HG03066 (cell line): ENCODE measurements around the gene SLC9A7.
"Not testable (repeated sequence)": the region's sequence is repeated elsewhere in the genome, so short reads cannot be mapped to it uniquely, and the experiment has no call there.

Experiments
- ATAC-seq: cut with Tn5 transposase; IDR thresholded peaks from one replicate; pipeline ENCODE4 v1.9.1; 2021; ENCODE audit warnings: low read depth; ENCODE audit not compliant: unreplicated experiment

Gene SLC9A7

DNA sequence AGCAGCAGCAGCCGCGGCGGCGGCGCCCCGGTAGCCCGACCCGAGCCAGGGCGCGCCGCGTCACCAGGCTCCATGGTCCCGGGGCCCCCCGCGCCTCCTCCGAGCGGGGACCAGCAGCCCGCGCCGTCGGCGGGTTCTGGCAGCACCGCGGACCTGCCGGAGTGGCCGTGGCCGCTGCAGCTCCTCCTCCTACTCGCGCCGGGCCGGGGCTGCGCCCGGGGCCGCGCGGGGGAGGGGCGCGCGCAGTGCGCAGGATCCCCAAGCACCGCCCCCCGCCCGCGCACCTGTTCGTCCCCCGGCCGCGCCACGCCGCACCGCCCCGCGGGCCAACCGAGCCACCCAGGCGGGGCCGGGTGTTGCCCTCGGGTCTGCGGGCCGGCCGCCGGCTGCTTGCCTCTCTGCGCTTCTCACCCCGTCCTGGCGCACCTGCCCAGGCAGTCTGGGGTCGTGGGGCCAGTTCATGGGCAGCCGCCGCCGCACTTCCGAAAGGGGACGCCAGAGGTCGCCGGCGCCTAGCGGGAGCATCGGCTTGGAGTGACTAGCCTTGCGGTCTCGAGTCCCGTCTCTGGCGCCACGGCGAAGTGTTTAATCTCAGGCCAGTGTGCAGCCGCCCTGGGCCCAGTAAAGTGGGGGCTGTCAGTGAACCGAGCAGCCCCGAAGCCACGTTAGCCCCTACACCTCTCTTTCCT, at the start of gene SLC9A7:
Gene SLC9A7 (minus strand): TSS at position 163 of the 689 bp plus-strand sequence. CDS start 89 bp downstream, at position 74.
- peak; percentile 59 for ATAC-seq

DNA sequence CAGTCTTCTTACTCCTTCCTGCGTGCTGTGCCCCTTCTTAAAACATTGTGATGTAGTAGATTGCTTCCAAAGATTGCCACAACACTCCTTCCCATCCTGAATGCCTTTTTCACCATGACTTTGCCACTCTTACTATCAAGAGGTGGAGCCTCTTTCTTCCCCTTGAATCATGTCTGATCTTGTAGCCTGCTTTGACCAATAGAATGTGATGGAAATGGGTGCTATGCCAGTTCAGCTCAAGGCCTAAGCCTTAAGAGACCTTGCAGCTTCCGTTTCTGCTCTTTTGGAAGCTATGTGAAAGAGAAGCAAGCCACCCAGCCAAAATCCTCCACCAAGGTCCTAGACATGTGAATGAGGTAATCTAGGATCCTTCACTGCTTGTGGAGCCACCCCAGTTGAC, 46.4 kb upstream of the SLC9A7 start:
- no peak for ATAC-seq

DNA sequence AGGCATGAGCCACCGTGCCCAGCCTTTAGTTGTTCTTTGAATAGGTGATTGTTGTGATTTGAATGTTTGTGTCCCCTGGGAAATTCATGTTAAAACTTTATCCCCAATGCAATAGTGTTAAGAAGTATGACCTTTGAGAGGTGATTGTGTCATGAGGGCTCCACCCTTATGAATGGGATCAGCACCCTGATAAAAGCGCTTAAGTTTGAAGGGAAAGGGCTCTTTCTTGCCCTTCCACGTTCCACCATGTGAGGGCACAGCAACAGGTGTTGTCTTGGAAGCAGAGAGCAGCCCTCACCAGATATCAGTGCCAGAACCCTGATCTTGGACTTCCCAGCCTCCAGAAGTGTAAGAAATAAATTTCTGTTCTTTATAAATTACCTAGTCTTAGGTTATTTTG, 44.2 kb upstream of the SLC9A7 start:
- ATAC-seq: no peak

DNA sequence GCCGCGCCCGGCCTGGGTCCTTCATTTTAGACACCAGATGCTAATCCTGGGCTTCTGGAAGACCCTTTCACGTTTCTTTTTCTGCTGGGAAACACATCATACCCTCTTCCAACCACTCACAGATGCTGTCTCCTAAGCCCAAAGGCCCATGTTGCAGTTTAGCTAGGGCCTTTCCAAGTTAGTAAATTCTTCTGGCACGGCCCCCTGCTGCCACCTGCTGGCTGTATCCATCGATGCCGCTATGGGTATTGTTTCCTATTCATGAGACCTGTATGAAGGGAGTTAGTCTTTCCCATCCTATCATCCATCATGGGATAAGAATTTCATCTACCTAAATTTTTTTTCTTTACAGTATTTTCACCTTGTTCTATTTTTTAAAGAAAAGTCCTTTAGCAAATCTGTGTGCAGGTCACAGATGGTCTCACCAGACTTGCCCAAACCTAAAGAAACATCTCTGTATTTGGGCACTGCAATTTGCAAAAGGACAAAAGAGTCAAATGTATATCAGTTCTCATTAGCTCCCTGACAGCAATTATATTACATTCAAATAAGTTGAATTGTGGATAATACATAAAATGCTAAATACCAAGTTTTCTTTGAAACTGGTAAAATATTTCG, 37.8 kb upstream of the SLC9A7 start:
- ATAC-seq: no peak

DNA sequence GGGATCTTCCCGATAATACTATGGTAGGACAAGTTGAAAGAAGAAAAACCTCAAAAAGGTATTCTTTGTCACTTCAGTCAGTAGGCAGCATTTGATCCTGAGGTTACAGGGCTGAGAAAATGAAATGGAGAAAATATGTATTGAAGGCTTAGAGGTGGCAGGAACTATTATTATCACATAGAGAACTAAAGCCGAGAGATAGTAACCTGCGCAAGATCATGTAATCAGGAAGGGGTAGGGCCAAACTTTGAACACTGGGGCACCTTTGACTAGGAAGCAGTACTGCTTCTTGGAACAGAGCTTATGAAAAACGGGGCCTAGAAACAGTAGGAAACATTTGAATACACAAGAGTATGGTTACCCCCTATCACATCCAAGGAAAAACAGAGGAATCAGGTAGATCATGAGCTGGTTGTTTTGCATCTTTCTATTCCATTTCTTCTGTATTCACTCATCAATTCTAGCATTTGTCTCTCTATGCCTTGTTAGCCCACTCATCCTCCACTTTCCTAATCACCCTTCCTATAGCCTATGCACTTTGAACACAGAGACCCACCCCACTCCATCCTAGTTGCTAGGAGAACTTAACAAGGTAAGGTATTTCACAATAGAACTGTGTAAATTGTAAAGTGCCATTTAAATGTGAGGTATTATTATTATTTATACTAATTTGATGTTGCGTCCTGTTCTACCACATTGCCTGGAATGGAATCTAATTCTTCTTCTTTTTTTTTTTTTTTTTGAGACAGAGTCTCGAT, 34.6 kb upstream of the SLC9A7 start:
- no peak for ATAC-seq

DNA sequence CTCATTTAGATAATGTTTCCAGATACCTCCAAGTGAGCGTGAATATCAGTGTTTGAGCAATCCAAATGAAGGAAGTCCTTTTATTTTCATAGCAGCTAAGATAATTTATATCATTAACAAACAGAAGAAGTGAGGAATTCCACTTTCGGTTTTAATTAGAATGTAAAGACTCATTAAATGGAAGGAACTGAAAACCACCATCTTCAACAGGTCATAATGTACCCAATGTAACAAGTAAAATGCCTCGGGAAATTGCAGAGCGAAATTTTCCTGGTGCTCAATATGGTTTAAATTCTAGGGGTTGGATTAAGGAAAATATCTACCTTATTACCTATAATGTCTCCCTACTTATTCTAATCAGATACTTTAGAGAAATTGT, 33.9 kb upstream of the SLC9A7 start:
- no peak for ATAC-seq

DNA sequence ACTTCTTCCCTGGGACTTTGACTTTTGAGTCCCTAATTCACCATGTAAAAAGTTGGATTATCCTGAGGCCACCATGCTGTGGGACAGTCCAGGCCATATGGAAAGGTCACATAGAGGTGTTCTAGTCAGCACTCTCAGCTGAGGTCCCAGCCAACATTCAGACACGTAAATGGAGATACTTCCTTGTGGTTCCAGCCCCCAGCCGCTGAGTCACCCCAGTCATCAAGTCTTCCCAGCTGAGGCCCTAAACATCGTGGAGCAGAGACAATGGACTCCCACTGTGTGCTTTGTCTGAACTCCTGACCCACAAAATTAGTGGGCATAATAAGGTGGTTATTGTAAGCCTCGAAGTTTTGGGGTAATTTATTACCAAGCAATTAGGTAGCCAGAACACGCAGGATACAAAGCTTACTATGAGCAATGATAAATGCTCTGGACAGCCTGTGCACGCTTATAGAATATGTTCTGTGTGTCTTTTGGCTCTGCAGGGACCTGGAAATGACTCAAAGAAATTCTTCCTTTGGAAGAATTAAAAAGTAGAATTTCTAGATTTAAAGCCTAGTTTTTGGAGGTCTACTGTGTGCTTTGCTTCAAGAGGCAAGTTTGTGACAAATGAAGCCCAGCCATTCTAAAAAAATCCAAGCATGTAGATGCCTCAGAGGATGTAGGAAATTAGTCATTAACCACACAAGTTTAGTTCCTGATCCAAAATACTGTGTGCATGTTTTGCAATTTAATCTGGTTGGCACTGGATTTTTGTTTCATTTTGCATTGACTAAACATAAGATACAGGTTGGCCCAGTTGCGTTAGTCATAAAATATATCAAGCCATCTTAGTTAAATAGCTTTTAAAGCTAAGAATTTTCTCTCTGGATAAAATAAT, 33.2 kb upstream of the SLC9A7 start:
- ATAC-seq: no peak

DNA sequence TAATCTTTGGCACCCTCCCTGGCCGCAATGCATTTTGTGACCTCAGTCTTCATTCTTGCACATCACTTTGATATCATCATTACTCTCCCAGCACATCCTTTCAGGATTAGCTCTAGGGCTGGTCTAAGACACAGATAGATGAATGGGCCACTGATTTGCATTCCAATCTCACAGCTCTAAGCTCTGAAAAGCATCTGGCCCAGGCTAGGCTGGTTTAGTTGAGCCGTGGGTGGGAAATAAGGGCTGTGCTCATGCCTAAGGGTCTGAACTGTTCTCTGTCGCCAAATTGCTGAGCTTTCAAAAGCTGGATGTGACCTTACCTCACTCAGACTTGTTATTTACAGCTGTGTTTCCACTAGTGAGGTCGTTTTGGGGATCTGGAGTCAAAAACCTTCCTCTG, 30.0 kb upstream of the SLC9A7 start:
- ATAC-seq: no peak

DNA sequence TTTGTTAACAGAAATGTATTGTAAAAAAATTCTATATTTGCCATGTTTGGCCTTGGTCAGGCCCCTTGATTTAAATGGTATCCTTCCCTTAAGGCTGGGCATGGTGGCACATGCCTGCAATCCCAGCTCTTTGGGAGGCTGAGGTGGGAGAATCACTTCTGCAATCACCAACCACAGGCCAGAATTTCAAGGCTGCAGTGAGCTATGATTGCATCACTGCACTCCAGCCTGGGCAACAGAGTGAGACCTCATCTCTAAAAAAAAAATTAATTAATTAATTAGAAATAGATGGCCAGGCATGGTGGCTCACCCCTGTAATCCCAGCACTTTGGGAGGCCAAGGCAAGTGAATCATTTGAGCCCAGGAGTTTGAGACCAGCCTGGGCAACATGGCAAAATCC, 25.5 kb upstream of the SLC9A7 start:
- ATAC-seq: not testable (repeated sequence)

DNA sequence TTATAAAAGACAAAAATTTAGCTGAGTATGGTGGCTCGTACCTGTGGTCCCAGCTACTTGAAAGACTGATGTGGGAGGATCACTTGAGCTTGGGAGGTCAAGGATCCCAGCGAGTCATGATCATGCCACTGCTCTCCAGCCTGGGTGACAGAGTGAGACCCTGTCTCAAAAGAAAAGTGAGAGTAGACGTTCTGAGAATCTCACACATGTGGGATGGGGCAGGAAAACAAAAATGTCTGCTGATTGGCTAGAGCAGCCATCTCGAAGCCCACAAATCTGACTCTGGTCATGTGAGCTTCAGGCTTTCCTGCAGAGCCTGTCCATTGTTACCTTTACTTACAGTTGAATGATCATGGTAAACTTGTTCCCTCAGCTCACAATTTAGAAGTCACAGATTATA, 23.1 kb upstream of the SLC9A7 start:
- ATAC-seq: no peak

DNA sequence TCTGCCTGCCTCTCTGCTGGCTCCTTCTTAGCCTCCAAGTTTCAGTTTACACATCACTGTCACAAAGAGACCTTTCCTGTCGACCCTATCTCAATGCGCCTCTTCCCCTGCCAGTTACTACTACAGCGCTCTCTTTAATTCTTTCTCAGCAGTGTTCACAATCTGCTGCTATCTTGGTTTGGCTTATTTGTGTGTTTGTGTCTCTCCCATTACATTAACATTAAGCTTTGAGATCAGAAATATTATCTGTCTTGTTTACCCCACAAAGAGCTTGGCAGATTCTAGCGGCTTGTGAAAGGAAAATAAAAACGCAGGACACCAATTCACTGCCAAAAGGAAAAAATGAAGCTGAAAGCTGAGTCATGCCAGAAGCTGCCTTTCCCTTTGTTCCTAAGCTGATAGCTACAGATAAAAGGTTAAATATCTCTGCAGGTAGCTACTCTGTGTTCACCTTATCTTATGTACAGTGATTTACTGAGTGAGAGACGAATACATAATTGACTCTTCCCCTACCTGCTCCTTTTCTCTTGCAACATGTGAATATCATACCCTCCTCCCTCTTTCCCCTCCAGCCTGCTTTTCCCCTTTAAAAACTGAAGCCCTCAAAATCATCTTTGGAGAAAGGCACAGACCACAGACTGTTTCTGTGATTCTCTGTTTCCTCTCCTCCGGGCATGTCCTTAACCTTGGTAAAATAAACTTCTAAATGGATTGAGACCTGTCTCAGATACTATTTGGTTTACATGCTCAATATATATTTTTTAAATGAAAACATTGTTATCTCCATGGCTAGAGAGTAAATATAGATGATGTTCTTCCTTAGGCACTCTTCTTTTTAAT, 19.3 kb upstream of the SLC9A7 start:
- no peak for ATAC-seq

DNA sequence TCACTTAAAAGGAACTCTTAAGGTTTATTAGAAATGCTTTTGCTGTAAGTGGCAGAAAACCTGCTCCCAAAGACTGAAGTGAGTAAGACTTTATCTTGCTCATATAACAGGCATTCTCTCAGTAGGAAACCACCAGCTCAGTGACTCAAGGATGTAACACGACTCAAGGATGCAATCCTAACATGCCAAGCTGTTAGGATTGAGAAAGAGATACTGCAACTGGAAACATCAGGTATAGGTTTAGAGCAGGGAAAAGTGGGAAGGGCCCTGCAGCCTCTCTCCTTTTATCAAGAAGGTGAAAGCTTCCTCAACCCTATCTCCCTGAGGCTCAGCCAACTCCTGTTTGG, 11.9 kb upstream of the SLC9A7 start:
- no peak for ATAC-seq

DNA sequence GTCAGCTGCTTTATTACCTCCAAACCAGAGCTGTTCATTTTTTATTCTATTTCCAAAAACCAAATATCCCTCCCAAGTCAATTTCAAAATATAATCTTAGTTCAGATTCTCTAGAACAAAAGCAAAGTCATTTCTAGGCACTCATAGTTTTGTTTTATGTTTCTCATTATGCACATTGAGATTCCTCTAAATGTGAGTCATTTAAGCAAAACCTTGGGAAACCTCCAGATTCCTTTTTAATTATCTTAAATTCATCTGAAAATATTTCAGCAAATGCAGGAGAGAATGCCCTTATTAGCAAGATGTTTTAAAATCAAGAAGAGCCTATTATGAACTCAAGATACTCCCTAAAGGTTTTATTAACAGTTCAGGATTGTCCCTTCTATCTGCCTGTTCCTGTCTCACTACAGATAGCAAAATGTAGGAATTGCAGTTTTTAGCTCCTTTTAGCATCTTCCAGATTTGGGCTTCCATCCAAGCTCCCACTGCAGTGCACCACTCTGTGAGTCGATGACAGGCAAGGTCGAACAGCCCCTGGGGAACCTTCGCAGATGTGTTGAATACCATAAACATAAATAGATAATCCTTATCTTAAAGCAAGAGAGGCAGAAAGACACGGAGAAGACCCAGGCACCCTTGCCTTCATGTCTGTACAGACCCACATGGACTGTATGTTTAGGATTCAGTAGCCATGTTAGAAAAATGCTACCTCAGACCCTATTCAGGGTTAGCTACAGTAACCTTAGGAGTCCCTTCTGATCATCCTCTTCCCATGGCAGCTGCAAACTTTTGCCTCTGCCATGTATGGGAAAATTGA, 11.3 kb upstream of the SLC9A7 start:
- no peak for ATAC-seq

DNA sequence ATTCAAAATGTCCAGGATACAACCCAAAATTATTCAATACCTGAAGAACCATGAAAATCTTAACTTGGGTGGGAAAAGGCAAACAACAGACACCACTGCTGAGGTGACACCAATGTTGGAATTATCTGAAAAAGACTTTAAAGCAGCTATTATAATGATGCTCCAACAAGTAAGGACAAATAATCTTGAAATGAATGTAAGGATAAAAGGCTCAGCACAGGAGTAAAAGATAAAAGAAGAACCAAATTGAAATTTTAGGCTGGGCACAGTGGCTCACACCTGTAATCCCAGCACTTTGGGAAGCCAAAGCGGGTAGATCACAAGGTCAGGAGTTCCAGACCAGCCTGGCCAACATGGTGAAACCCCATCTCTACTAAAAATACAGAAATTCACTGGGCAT, 4.0 kb upstream of the SLC9A7 start:
- ATAC-seq: no peak

DNA sequence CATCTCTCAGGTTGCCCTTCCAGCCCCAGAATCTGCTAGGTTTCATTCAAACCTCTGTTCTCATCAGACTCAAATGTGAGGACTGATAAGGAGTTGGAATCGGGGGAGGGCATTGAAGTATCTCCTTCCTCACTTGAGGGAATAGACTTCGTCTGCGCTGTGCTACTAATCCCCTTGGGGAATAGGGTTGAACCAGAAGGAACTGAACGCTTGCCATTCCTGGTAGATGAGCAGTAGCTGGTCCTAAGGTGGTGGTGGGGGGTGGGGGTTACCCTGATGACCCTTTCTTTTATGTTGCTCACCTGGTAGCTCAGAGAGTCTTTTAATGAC, 692 bp upstream of the SLC9A7 start:
- peak; percentile 1 for ATAC-seq

DNA sequence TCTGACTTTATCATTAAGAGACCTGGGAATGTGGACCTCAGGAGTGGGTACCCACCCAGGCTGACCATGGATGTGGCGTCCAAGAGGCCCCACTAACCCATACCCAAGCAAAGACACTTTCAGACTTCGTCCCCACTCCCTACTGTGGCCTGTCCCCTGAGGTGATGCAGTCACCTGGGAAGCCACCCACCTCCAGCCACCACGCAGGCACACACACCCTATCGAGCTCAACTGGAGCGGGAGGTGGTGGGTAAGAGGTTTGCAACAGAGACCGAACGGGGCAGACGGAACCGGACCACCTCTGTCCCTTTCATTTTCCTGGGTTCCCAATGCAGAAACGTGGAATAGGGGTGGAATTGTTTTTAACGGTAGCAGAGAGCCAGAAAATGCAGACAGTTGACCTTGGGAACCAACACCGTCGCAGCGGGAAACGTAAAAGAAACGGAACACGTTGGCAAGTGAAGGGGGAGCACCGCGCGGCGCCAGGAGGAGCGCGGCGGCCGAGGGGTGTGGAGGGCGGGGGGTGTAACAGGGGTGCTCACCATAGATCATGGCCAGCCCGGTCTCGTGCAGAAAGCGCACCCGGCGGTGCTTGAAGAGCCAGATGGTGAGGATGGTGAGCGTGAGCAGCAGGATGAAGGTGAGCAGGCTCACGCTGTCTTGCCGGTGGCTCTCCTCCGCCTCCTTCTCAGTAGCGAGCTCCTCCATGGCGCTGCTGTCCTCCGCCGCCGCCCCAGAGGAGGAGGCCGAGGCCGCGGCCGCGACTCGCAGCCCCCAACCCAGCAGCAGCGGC, 559 bp downstream of the SLC9A7 start:
- peak; percentile 23 for ATAC-seq

DNA sequence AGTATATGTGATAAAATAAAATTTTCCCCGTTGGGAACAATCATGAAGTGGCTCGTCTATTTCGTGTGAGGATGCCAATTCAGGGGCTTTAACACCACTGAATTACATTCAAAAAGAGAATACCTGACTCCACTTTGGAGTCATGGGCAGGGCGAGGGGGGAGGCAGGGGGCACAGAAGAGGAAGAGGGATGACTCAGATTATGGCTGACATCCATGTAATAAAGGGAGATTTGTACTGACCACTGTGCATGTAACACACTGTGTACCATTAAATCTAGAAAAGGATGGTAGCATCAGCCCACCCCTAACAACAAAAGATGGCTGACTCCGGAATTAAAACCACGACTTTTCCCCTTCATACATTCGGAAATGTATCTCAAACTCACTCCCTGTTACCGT, 1.3 kb downstream of the SLC9A7 start:
- no peak for ATAC-seq

DNA sequence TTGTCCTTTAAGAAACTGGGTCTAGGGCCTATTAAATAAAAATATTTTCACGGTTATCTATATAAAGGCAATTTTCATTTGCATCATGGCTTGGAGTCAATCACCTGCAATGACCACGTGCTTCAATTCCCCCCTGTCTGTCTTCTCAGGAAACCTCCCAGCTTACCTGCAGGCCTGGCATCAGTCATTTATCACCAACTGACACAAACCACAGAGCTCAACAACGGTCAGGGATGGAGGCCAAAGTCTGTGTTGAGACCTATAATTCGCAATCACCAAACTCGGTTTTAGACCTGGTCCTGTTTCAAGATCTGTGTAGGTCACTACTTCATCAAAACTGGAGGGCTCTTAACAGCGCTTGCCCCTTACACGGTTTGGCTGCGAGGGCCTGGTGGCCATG, 1.9 kb downstream of the SLC9A7 start:
- no peak for ATAC-seq

DNA sequence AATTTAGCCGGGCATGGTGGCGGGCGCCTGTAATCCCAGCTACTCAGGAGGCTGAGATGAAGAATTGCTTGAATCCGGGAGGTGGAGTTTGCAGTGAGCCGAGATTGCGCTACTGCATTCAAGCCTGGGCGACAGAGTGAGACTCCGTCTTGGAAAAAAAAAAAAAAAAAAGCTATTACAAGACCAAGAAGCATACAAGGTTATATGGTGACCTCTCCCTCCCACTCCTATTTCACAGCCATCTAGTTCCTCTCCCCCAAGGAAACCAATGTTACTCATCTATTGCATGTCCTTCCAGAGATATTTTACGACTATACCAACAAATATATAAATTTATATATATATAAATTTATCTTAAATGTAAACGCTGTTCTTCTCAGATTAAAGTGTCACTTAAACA, 3.2 kb downstream of the SLC9A7 start:
- no peak for ATAC-seq
